ENCODE measurements around the gene HBM. TPM values are rescaled to one million over a fixed set of nuclear protein-coding genes. Genes with fewer than 3 reads are reported as not detected.
"Not testable (repeated sequence)": the region's sequence is repeated elsewhere in the genome, so short reads cannot be mapped to it uniquely, and the experiment has no call there.

HBM gene
- polyA plus RNA-seq, 1 donor (not counting 4 experiments of a cell fraction or from before 2014, with no cell fraction given), result not detected

- Histone ChIP-seq H2AFZ (ENCODE audit: control insufficient read depth, low read length) (no peak overlapping the region), H4K20me1 (ENCODE audit: control insufficient read depth, extremely low read depth, insufficient read depth, low read length) (no peaks in the 10 kb centered on the region), H3K36me3 (ENCODE audit: control insufficient read depth in 2 of 2, extremely low read depth in 1 of 2, insufficient read depth in 2 of 2, low read length in 2 of 2) (peaks cover 21 to 25% of the 10 kb centered on the region in 2 experiments), H3K27ac (ENCODE audit: control insufficient read depth, insufficient read depth, low read length) (no peak overlapping the region), H3K9ac (ENCODE audit: control insufficient read depth, extremely low read depth, insufficient read depth, low read length) (no peak overlapping the region), H3K27me3 (ENCODE audit: control insufficient read depth, extremely low read depth, insufficient read depth, low read length) (no peaks in the 10 kb centered on the region), H3K4me1 (ENCODE audit: control insufficient read depth, extremely low read depth, insufficient read depth, low read length) (no peaks in the 10 kb centered on the region), H3K4me3 (ENCODE audit: control insufficient read depth in 2 of 3, extremely low read depth in 1 of 3, insufficient read depth in 2 of 3, low read depth in 1 of 3, low read length in 3 of 3) (no peak overlapping the region), H3K9me3 (ENCODE audit: control insufficient read depth, low read depth, low read length) (no peaks in the 10 kb centered on the region), H3K4me2 (ENCODE audit: control insufficient read depth, extremely low read depth, insufficient read depth, low read depth, low read length) (no peak overlapping the region), H3K9me1 (ENCODE audit: control insufficient read depth, extremely low read depth, insufficient read depth, low read length) (no peaks in the 10 kb centered on the region), H3K79me2 (ENCODE audit: control insufficient read depth, insufficient read depth, low read length) (peaks cover 8% of the 10 kb centered on the region)
- FAIRE-seq (no peak), DNase-seq (ENCODE audit: low read depth, low spot score) (no peak)
- TF ChIP-seq CTCF (optimal IDR thresholded peaks at IDR 0.05 in 1 of 3, IDR thresholded peaks at IDR 0.05 in 1 of 3, conservative IDR thresholded peaks at IDR 0.05 in 1 of 3; ENCODE audit: extremely low read depth in 1 of 3, insufficient read depth in 2 of 3, low read length in 3 of 3) (no peak), EZH2 (IDR thresholded peaks at IDR 0.05; ENCODE audit: low read length) (no peak)
- dilution Hi-C loops (cut with MboI; ENCODE audit: extremely low pct_ligation_motif_present, low sequenced_read_pairs), result no loop called here
Observed at GRCh38 chr16:200388-200787, 34.6 kb downstream of the HBM start.

DNA sequence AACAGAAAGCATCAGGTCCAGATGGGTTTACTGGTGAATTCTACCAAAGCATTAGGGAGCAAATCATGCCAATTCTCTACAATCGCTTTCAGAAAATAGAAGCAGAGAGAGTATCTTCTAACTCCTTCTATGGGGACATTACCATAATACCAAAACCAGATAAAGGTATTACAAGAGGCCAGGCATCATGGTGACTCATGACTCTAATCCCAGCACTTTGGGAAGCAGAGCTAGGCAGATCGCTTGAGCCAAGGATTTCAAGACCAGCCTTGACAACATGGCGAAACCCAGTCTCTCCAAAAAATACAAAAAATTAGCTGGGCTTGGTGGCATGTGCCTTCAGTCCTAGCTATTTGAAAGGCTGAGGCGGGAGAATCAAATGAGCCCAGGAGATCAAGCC, 37.5 kb downstream of the HBM start:
- no peak overlapping the region for H3K4me2 ChIP-seq (ENCODE audit: control insufficient read depth, extremely low read depth, insufficient read depth, low read depth, low read length)
- dilution Hi-C loops (cut with MboI; ENCODE audit: extremely low pct_ligation_motif_present, low sequenced_read_pairs), result no loop called here
- peaks cover 8% of the 10 kb centered on the region for H3K79me2 ChIP-seq (ENCODE audit: control insufficient read depth, insufficient read depth, low read length)

GRCh38 chr16:204046-204445, 38.3 kb downstream of the HBM start:
- H3K4me3 ChIP-seq (ENCODE audit: control insufficient read depth in 2 of 3, extremely low read depth in 1 of 3, insufficient read depth in 2 of 3, low read depth in 1 of 3, low read length in 3 of 3); H2AFZ ChIP-seq (ENCODE audit: control insufficient read depth, low read length); H3K4me1 ChIP-seq (ENCODE audit: control insufficient read depth, extremely low read depth, insufficient read depth, low read length); H3K27ac ChIP-seq (ENCODE audit: control insufficient read depth, insufficient read depth, low read length); H3K9ac ChIP-seq (ENCODE audit: control insufficient read depth, extremely low read depth, insufficient read depth, low read length); H3K79me2 ChIP-seq (ENCODE audit: control insufficient read depth, insufficient read depth, low read length); DNase-seq (ENCODE audit: low read depth, low spot score); H3K4me2 ChIP-seq (ENCODE audit: control insufficient read depth, extremely low read depth, insufficient read depth, low read depth, low read length); H3K27me3 ChIP-seq (ENCODE audit: control insufficient read depth, extremely low read depth, insufficient read depth, low read length); FAIRE-seq; H4K20me1 ChIP-seq (ENCODE audit: control insufficient read depth, extremely low read depth, insufficient read depth, low read length); dilution Hi-C loops (cut with MboI; ENCODE audit: extremely low pct_ligation_motif_present, low sequenced_read_pairs); H3K9me1 ChIP-seq (ENCODE audit: control insufficient read depth, extremely low read depth, insufficient read depth, low read length); H3K9me3 ChIP-seq (ENCODE audit: control insufficient read depth, low read depth, low read length): not testable (repeated sequence)
- H3K36me3 ChIP-seq (ENCODE audit: control insufficient read depth in 2 of 2, extremely low read depth in 1 of 2, insufficient read depth in 2 of 2, low read length in 2 of 2), result peaks cover 21 to 24% of the 10 kb centered on the region in 2 experiments

More for the DNA sequence above, 37.5 kb downstream of the HBM start:
- FAIRE-seq, result no peak
- Histone ChIP-seq H3K9me3 (ENCODE audit: control insufficient read depth, low read depth, low read length) (no peaks in the 10 kb centered on the region), H3K4me3 (ENCODE audit: control insufficient read depth in 2 of 3, extremely low read depth in 1 of 3, insufficient read depth in 2 of 3, low read depth in 1 of 3, low read length in 3 of 3) (no peak overlapping the region), H3K36me3 (ENCODE audit: control insufficient read depth in 2 of 2, extremely low read depth in 1 of 2, insufficient read depth in 2 of 2, low read length in 2 of 2) (peaks cover 24 to 32% of the 10 kb centered on the region in 2 experiments), H3K27ac (ENCODE audit: control insufficient read depth, insufficient read depth, low read length) (no peak overlapping the region), H2AFZ (ENCODE audit: control insufficient read depth, low read length) (no peak overlapping the region), H3K9me1 (ENCODE audit: control insufficient read depth, extremely low read depth, insufficient read depth, low read length) (no peaks in the 10 kb centered on the region), H3K9ac (ENCODE audit: control insufficient read depth, extremely low read depth, insufficient read depth, low read length) (no peak overlapping the region), H3K4me1 (ENCODE audit: control insufficient read depth, extremely low read depth, insufficient read depth, low read length) (no peaks in the 10 kb centered on the region), H3K27me3 (ENCODE audit: control insufficient read depth, extremely low read depth, insufficient read depth, low read length) (no peaks in the 10 kb centered on the region), H4K20me1 (ENCODE audit: control insufficient read depth, extremely low read depth, insufficient read depth, low read length) (no peaks in the 10 kb centered on the region)
- TF ChIP-seq CTCF (optimal IDR thresholded peaks at IDR 0.05 in 1 of 3, IDR thresholded peaks at IDR 0.05 in 1 of 3, conservative IDR thresholded peaks at IDR 0.05 in 1 of 3; ENCODE audit: extremely low read depth in 1 of 3, insufficient read depth in 2 of 3, low read length in 3 of 3) (no peak), EZH2 (IDR thresholded peaks at IDR 0.05; ENCODE audit: low read length) (no peak)
- DNase-seq (ENCODE audit: low read depth, low spot score), result no peak

DNA sequence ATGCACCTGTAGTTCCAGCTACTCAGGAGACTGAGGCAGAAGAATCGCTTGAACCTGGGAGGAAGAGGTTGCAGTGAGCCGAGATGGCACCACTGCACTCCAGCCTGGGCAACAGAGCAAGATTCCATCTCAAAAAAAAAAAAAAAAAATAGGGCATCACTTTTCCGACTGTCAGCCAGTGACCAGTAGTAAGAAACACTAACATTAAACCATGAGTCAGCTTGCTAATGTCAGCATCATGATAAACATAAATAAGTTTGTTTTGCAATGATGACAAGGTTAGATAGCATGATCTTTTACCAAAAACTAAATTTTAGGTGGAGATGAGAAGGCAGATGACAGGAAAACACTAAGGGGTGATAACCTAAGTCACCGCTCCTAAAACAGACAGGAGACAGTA, 43.6 kb downstream of the HBM start:
- DNase-seq (ENCODE audit: low read depth, low spot score); H2AFZ ChIP-seq (ENCODE audit: control insufficient read depth, low read length); H3K27me3 ChIP-seq (ENCODE audit: control insufficient read depth, extremely low read depth, insufficient read depth, low read length); FAIRE-seq; dilution Hi-C loops (cut with MboI; ENCODE audit: extremely low pct_ligation_motif_present, low sequenced_read_pairs); H3K4me3 ChIP-seq (ENCODE audit: control insufficient read depth in 2 of 3, extremely low read depth in 1 of 3, insufficient read depth in 2 of 3, low read depth in 1 of 3, low read length in 3 of 3); H3K9ac ChIP-seq (ENCODE audit: control insufficient read depth, extremely low read depth, insufficient read depth, low read length); H3K9me3 ChIP-seq (ENCODE audit: control insufficient read depth, low read depth, low read length); H3K4me1 ChIP-seq (ENCODE audit: control insufficient read depth, extremely low read depth, insufficient read depth, low read length); H3K9me1 ChIP-seq (ENCODE audit: control insufficient read depth, extremely low read depth, insufficient read depth, low read length); H3K4me2 ChIP-seq (ENCODE audit: control insufficient read depth, extremely low read depth, insufficient read depth, low read depth, low read length); H3K27ac ChIP-seq (ENCODE audit: control insufficient read depth, insufficient read depth, low read length): not testable (repeated sequence)
- peaks cover 45% of the 10 kb centered on the region for H3K79me2 ChIP-seq (ENCODE audit: control insufficient read depth, insufficient read depth, low read length)
- peaks cover 22% of the 10 kb centered on the region for H4K20me1 ChIP-seq (ENCODE audit: control insufficient read depth, extremely low read depth, insufficient read depth, low read length)
- H3K36me3 ChIP-seq (ENCODE audit: control insufficient read depth in 2 of 2, extremely low read depth in 1 of 2, insufficient read depth in 2 of 2, low read length in 2 of 2), result peaks cover 22 to 45% of the 10 kb centered on the region in 2 experiments

Measured in keratinocyte (primary cell).